Measurements from ENCODE around the gene PTPN12.

PTPN12 gene
- long read RNA-seq, partial matches to known transcripts: 1 of 4 reads
- long read RNA-seq, other reads (novel, unspliced or antisense): 1 of 4 reads

DNA sequence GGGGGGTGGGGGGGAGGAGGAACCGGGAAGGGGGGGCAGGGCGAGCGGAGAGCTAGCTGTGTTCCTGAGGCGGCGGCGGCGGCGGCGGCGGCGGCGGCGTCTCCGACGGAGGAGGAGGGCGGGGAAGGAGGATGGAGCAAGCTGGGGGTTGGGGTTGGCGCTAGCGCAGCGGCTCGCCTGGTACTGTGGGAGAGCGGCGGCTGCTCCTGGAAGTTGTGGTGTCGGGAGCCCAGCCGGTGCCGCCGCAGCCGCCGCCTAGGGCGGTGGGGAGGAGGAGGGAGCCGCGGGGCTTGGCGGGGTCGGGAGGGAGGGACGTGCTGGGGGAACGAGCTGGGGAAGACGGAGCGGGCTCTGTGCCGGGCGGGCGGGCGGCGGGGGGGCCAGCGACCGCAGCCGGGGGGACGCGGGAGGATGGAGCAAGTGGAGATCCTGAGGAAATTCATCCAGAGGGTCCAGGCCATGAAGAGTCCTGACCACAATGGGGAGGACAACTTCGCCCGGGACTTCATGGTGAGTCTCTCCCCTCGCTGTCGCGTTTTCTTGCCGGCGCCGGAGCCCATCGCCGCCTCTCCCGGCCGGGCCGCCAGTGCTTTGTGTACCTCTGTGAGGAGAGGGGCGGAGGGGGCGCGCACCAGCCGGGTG lies at the start of gene PTPN12:
Gene PTPN12, plus strand, starts transcription at position 160 of the 642 bp plus-strand sequence. Its CDS starts 252 bp downstream, at position 412.
- TF ChIP-seq GABPA (IDR thresholded peaks at IDR 0.05; ENCODE audit: low read depth) (no peak), POLR2AphosphoS5 (IDR thresholded peaks at IDR 0.05; ENCODE audit: low read depth) (no peak; the same call in 1 of the 2 replicates), SPI1 (IDR thresholded peaks at IDR 0.05; ENCODE audit: borderline replicate concordance, low read depth) (no peak)
- TF ChIP-seq, protein P1, sequence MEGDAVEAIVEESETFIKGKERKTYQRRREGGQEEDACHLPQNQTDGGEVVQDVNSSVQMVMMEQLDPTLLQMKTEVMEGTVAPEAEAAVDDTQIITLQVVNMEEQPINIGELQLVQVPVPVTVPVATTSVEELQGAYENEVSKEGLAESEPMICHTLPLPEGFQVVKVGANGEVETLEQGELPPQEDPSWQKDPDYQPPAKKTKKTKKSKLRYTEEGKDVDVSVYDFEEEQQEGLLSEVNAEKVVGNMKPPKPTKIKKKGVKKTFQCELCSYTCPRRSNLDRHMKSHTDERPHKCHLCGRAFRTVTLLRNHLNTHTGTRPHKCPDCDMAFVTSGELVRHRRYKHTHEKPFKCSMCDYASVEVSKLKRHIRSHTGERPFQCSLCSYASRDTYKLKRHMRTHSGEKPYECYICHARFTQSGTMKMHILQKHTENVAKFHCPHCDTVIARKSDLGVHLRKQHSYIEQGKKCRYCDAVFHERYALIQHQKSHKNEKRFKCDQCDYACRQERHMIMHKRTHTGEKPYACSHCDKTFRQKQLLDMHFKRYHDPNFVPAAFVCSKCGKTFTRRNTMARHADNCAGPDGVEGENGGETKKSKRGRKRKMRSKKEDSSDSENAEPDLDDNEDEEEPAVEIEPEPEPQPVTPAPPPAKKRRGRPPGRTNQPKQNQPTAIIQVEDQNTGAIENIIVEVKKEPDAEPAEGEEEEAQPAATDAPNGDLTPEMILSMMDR (IDR thresholded peaks at IDR 0.05; ENCODE audit: insufficient read depth, low read length): no peak
- TF ChIP-seq, protein P2, sequence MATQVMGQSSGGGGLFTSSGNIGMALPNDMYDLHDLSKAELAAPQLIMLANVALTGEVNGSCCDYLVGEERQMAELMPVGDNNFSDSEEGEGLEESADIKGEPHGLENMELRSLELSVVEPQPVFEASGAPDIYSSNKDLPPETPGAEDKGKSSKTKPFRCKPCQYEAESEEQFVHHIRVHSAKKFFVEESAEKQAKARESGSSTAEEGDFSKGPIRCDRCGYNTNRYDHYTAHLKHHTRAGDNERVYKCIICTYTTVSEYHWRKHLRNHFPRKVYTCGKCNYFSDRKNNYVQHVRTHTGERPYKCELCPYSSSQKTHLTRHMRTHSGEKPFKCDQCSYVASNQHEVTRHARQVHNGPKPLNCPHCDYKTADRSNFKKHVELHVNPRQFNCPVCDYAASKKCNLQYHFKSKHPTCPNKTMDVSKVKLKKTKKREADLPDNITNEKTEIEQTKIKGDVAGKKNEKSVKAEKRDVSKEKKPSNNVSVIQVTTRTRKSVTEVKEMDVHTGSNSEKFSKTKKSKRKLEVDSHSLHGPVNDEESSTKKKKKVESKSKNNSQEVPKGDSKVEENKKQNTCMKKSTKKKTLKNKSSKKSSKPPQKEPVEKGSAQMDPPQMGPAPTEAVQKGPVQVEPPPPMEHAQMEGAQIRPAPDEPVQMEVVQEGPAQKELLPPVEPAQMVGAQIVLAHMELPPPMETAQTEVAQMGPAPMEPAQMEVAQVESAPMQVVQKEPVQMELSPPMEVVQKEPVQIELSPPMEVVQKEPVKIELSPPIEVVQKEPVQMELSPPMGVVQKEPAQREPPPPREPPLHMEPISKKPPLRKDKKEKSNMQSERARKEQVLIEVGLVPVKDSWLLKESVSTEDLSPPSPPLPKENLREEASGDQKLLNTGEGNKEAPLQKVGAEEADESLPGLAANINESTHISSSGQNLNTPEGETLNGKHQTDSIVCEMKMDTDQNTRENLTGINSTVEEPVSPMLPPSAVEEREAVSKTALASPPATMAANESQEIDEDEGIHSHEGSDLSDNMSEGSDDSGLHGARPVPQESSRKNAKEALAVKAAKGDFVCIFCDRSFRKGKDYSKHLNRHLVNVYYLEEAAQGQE (IDR thresholded peaks at IDR 0.05; ENCODE audit: insufficient replicate concordance, low read depth): no peak
- DNase-seq (ENCODE audit: low read depth in 1 of 2, low spot score in 1 of 2): peak; percentile 56 to 85
- H3K4me3 ChIP-seq (replicated peaks; ENCODE audit: insufficient read depth, low read length): peak within 1 kb of the TSS; percentile 88
- peak within 1 kb of the TSS; percentile 91 for H3K27ac ChIP-seq (replicated peaks)
- no peaks in the 10 kb centered on the region for H3K27me3 ChIP-seq (ENCODE audit: insufficient read depth, poor library complexity, severe bottlenecking)

DNA sequence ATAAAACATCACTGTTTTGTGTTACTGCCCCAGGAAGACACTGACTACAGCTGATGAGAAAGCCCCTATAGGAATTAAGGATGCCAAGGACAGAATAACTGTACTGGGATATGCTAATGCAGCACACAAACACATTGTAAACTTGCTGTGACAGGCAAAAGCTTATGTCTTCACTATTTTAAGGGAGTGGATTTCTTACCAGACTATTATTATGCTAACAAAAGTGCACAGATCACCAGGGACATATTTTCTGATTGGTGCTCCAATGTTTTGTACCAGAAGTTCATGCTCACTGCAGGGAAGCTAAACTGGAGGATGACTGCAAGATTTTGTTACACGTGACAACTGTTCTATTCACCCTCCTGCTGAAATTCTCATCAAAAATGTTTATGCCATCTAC lies 48.1 kb upstream of the PTPN12 start:
- no peak for DNase-seq (ENCODE audit: low read depth in 1 of 2, low spot score in 1 of 2)
- Histone ChIP-seq H3K27ac (replicated peaks) (no peak overlapping the region), H3K27me3 (ENCODE audit: insufficient read depth, poor library complexity, severe bottlenecking) (no peaks in the 10 kb centered on the region), H3K4me3 (replicated peaks; ENCODE audit: insufficient read depth, low read length) (no peak overlapping the region)
- no peak for TF ChIP-seq GABPA (IDR thresholded peaks at IDR 0.05; ENCODE audit: low read depth)
- TF ChIP-seq, protein P2 (IDR thresholded peaks at IDR 0.05; ENCODE audit: insufficient replicate concordance, low read depth): no peak
- TF ChIP-seq, protein P1 (IDR thresholded peaks at IDR 0.05; ENCODE audit: insufficient read depth, low read length): no peak
- no peak for TF ChIP-seq SPI1 (IDR thresholded peaks at IDR 0.05; ENCODE audit: borderline replicate concordance, low read depth)
- no peak for TF ChIP-seq POLR2AphosphoS5 (IDR thresholded peaks at IDR 0.05; ENCODE audit: low read depth)

DNA sequence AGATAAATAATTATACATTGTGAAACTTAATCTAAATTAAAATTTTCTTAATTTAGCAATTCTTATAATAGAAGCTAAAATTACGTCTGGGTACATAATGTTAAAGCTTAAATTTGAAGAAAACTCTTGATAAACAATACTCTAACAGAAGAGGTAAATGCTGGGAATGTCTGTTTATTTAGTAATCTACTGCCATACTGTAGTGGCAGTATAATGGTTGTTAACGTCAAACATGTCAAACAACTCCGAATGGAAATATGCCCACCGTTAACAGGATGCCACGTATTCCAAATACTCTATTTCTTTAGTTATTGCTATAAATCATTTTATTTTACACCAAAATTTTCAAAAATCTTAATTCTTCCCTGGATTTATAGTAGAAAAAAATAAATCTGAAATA lies 40.0 kb upstream of the PTPN12 start:
- DNase-seq (ENCODE audit: low read depth in 1 of 2, low spot score in 1 of 2): no peak
- no peaks in the 10 kb centered on the region for H3K27me3 ChIP-seq (ENCODE audit: insufficient read depth, poor library complexity, severe bottlenecking)
- H3K27ac ChIP-seq (replicated peaks): no peak overlapping the region
- TF ChIP-seq, protein P1 (IDR thresholded peaks at IDR 0.05; ENCODE audit: insufficient read depth, low read length): no peak
- TF ChIP-seq POLR2AphosphoS5 (IDR thresholded peaks at IDR 0.05; ENCODE audit: low read depth) (no peak), GABPA (IDR thresholded peaks at IDR 0.05; ENCODE audit: low read depth) (no peak), SPI1 (IDR thresholded peaks at IDR 0.05; ENCODE audit: borderline replicate concordance, low read depth) (no peak)
- TF ChIP-seq, protein P2 (IDR thresholded peaks at IDR 0.05; ENCODE audit: insufficient replicate concordance, low read depth): no peak
- H3K4me3 ChIP-seq (replicated peaks; ENCODE audit: insufficient read depth, low read length): no peak overlapping the region
